Measurements from ENCODE around the gene MBLAC2.

GRCh38 chr5:90504743-90505142 lies 30.2 kb upstream of the MBLAC2 start:
- TF ChIP-seq CTCF (IDR thresholded peaks at IDR 0.05; ENCODE audit: poor library complexity, severe bottlenecking): no peak
- TF ChIP-seq POLR2AphosphoS5 (IDR thresholded peaks at IDR 0.05): no peak
- TF ChIP-seq EP300 (conservative IDR thresholded peaks at IDR 0.05; ENCODE audit: poor library complexity, severe bottlenecking): no peak
- no peak for TF ChIP-seq EZH2 (IDR thresholded peaks at IDR 0.05; ENCODE audit: borderline replicate concordance, insufficient read depth, low read length, poor library complexity, severe bottlenecking)
- no peak for TF ChIP-seq MXI1 (conservative IDR thresholded peaks at IDR 0.05; ENCODE audit: poor library complexity, severe bottlenecking)
- TF ChIP-seq REST (IDR thresholded peaks at IDR 0.05; ENCODE audit: borderline replicate concordance): no peak

Measured in neural cell (in vitro differentiated cells).